NCI-H1417 (cell line): ENCODE measurements around the gene NAPB.
"Not testable (repeated sequence)": the region's sequence is repeated elsewhere in the genome, so short reads cannot be mapped to it uniquely, and the experiment has no call there.

ENCODE experiments used
- DNase-seq, 3 experiments: peaks; one replicate each; lab custom pipeline; 2025; lab: John Stamatoyannopoulos, UW

NAPB gene

DNA sequence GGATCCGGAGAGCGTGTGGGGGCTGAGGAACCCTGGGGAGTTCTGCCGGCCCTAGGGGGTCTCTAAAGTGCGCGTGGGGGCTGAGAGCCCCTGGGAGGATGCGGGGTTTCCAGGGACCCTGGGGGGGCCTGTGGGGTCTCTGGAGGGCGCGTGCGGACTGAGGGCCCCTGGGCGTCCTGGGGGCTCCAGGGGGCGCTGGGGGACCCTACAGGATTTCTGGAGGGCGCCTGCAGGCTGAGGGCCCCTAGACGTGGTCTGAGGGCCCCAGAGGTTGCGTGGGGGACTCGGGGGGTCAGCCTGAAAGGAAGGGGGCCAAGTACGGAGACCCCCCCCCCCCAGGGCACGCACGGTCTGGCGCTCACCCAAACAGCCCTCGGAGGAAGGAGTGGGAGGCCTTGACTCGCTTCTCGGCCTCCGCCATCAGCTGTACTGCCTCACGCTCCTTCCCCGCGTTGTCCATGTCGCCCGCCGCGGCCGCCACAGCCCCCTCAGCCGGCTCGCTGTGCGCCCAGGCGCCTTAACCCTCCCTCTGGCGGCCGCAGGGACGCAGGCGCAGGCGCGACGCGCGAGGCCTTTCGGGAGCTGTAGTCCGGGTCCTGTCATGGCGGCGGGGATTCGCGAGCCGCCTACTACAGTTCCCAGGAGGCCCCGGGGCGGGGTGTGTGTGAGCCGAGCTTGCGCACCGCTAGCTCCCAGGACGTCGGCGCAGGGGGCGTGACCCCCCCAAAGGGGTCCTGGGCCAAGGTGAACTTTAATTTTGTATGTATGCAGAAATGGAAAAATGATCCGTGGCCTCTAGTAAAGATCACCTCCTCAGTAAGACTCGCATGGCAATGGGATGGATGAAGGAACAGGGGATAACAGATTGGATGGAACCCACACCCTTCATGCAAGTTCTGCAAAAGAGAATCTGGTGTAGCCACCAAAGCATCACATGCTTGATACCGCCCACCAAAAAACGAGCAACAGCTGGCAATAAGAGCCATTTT is at the start of gene NAPB:
Gene NAPB (minus strand): TSS at position 546 of the 989 bp plus-strand sequence. CDS start 86 bp downstream, at position 460.
- DNase-seq = peak; percentile 81 to 97 (median 96)

DNA sequence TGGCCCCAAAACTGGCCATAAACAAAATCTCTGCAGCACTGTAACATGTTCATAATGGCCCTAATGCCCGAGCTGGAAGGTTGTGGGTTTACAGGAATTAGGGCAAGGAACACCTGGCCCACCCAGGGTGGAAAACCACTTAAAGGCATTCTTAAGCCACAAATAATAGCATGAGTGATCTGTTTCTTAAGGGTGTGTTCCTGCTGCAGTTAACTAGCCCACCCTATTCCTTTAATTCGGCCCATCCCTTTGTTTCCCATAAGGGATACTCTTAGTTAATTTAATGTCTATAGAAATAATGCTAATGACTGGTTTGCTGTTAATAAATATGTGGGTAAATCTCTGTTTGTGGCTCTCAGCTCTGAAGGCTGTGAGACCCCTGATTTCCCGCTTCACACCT is 45.7 kb upstream of the NAPB start:
- not testable (repeated sequence) for DNase-seq

DNA sequence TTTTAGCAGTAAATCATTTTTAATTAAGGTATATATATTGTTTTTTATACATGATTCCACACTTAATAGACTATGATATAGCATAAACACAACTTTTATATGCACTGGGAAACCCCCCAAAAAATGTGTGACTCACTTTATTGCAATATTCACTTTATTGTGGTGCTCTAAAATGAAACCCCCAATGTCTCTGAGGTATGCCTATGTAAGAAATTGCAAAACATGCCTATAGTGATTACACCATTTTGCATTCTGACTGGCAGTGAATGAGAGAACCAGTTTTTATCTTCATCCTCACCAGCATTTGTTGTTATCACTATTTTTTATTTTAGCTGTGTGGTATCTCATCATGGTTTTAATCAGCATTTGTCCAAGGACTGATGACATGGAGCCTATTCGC is 39.9 kb upstream of the NAPB start:
- DNase-seq = no peak

DNA sequence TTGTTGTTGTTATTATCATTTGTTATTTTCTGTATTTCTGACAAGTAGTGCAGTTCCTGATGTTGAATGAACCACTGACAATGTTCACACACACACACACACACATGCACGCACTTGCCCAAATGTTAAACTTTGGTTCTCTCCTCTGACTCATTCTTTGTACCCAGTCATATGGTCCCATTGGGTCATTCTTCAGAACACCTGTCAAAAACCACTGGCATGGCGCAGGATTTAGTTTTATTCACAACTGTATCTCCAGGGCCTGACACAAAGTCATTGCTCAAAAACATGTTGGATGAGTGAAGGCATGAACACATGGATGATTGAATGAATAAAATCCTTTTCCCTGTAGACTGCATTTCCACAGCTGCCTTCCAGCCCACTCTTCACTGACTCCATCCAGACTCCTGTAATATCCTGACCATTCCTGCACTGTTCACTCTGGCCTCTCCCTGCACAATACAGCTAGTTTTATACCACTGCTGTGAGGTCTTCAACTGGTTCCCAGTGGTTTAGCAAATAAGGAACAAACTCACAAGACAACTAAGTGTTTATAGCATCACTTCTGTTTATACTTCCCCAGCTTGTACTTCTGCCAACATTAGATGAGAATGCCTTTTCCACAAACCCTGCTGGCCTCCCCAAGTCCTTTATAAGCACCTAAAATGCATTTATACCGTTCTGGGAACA is 38.3 kb upstream of the NAPB start:
- DNase-seq = no peak

DNA sequence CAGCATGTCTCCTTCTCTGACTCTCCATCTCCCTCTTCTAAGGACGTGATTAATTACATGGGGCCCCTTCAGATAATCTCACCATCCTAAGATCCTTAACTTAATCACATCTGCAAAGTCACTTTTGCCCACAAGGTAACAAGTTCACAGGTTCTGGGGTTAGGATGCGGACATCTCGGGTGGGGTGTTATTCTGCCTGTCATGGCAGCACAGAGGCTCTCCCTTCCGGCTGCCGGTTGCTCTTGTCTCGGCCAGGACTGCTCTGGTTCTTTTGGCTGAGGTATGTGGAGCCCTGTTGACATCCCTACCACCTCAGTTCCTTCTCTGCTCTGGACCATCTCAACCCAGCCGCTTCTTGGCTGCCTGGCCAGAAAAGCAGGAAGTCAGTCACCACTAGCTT is 35.6 kb upstream of the NAPB start:
- no peak for DNase-seq

DNA sequence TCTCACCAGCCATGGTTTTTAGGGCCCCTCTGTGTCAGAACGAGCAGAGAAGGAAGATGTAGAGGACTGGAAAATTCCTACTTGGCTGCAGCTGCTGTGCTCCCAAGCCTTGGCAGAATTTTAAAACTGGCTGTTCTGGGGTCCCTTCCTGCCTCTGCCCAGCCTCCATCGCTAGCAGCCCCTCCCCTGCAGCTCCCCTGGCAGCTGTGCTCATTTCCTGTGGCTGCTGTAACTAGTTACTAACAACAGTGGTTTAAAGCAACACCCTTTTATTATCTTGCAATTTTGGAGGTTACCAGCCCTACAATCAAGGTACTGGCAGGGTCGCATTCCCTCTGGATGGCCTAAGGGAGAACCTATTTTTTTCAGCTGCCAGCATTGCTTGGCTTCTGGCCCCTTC is 35.1 kb upstream of the NAPB start:
- no peak for DNase-seq

DNA sequence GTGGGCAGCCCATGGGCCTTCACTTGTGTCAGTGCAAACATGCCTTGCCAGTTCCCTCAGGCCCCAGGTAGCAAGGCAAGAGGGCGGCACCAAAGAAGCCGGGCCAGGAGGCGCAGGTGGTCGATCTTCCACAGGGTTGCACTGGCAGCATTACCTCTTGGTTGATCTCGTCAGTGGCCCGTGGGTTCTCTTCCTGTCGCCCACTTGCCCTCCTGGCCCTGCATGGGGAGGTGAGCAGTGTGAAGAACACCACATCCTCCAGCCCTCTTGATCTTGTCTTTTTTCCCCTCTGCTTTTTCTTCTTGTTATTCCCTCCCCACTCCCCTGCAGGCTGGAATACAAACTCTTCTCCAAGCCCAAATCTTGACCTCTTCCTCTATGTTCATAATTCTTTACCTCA is 34.4 kb upstream of the NAPB start:
- no peak for DNase-seq

DNA sequence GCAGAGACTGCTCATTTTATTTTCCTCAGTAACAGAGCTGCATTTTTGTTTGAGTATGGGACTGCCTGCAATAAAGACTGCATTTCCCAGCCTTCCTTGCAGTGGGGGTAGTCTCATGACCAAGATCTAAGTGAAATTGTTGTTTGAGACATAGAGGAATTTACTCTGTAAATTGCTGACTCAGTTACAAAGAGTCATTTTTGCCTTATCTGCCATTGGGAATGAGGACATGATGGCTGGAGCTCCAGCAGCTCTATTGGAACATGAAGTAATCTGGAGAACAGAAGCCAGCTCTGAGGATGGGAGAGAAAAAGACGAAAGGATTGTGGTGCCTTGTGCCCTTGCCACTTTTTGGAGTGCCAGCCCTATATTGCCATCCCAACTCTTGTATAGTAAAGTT is 33.5 kb upstream of the NAPB start:
- DNase-seq = no peak

DNA sequence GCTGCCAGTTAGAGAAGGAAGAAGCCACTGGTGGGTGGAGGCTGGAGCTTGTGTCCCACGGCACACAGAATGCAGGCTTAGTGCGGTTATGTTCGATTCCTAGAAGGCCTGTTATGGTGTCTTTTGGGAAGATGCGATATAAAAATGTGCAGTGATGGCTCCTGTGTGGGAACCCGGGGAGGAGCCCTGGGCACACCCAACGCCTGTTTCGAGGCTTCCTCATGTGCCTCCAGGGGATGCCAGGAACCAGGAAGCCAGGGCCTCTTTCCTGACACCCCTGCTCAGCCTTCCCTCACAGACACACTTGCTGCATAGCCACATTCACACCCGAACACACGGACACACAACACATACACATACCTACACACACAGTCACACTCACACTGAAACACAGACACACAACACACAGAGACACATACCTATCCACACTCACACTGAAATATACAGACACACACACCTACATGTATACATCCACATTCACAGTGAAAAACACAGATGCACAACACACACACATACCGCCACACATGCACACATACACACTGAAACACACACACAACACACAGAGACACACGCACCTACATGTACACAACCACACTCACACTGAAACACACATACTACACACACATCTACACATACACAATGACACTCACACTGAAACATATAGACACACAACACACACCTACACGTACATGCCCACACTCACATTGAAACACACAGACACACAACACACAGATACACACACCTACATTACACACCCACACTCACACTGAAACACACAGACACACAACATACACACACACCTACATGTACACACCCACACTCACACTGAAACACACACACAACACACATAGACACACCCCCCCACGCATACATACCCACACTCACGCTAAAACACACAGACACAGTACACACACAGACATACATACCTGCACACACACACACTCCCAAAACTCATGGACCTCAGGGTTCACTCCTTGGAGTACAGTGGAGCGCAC is 32.6 kb upstream of the NAPB start:
- DNase-seq = no peak

DNA sequence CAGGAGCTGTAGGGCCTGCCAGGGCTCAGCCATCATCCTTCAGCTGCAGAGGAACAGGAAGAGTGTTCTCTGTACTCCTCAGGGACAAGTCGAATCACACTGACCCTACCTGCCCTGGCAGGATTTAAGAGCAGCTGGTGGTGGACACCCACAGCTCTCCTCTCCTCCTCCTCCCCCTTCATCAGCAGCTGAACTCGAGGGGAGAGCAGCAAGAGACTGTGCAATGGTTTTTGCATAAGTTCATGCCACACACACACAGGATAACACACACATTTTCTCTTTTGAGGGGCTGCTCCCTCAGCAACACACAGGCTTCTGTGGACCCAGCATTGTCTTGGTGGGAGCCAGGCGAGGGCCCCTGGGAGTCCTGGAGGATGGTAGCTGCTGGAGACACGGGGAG is 31.5 kb upstream of the NAPB start, which contains the start of gene CST11:
Gene CST11 (minus strand): TSS at position 101 of the 400 bp plus-strand sequence. CDS start 65 bp downstream, at position 36.
- no peak for DNase-seq

DNA sequence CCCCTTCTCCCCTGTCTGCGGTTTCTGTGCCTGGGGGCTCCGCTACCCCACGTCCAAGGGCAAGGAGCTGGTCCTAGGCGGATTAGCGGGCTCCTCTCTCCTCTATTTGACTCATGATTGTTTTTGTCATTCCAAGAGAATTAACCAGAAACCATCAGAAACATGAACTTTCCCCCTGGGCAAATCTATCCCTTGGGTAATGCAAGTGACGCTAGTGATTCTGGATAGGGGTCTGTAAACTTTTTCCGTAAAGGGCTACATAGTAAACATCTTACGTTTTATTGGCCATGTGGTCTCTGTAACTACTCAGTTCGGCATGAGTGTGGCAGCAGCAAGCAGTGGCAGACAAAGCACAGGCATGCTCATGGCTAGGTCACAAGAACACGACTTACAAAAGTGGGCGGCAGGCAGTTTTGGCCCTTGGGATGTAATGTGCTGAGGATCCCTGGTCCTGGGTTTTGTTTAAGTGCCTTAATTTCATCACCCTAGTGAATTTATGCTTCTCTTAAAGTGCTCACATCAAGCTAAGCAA is 30.7 kb upstream of the NAPB start:
- no peak for DNase-seq

DNA sequence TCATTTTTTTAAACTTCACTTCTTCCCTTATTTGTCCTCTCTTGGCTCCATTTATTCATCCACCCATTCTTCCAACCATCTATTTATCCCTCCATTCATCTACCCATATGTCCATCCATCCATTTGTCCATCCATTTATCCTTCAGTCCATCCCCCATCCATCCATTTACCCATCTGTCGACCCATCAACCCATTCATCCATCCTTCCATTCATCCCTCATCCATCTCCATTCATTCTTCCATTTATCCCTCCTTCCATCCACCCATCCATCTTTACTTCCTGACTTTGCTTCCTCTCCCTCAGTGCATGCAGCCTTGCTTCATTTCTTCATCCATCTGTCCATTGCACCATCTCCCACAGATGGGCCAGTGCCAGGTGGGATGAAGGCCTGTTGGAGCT is 29.6 kb upstream of the NAPB start:
- DNase-seq = no peak

DNA sequence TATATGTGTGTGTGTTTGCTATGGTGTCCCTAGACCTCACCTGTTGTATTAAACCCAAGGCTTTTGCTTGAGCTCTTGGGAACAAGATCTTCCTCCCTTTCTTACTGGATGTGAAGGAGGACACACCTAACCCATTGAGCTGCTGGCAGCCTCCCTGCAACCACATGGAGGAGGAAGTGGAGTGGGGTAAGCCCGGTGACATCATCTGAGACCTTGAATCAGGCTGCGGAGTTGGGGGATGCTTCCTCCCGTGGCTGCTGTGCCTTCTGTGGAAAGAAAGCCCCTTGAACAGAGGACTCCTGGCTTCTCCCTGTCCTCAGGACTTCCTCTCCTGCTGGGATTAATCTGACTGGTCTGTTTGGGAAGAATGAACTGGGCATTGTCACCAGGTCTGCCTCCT is 28.1 kb upstream of the NAPB start:
- no peak for DNase-seq

DNA sequence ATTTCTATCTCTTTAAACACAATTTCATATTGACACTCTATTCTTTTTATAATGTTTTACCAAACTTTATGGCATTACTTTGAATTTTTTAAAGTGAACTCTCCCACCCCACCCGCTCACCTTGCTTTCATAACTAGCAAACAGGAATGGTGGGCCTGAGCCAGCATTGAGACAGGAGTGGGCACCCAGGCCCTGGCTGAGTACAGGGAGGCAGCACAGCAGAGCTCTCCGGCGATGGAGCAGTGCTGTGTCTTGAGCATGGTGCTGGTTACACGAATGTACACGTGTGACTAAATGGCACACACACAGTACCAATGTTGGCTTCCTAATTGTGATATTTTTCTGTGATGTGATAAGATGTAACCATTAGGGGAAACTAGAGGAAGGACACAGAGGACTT is 26.9 kb upstream of the NAPB start:
- no peak for DNase-seq

DNA sequence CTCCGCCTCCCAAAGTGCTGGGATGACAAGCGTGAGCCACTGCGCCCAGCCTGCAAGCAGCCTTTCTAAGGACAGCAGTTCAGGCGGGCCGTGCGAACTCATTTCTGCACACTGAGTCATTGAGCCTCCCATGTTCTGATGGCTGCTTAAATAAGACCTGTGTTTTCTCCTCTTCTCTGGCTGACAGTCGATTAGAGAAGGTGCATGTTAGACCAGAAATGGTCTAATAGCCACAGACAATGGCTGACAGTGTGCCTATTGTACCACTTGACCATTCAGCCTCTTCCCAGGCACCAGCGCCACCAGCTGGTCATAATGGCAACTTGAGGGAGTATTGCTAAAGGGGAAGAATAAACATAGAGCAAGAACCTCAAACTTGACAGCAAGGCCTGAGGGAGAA is 25.2 kb upstream of the NAPB start:
- peak in 2 of 3 experiments; percentile 33 to 75 for DNase-seq

DNA sequence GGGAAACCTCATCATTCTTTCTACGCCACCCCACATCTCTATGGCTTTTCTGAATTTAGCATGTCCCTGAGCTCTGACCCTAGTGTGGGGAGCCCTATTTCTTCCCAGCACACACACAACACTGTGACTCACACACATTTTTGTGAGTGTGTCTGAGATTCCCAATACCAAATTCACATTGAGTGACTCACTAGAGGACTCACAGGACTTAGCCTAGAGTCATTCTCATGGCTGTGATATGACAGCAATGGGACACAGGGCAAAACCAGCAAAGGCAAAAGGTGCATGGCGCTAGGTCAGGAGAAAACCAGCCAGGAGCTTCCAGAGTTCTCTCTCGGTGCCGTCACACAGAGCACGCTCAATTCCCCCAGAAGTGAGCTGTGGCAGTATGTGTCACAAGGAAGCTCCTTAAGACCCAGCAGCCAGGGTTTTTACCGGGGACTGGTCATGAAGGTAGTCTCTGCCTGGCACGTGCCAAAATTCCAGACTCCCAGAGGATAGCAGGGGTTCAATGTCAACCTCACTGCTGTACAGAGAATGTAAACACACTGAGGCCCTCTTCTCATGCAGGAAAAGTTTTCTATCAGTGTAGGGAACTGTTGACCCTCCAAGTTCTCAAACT is 24.4 kb upstream of the NAPB start:
- no peak for DNase-seq

DNA sequence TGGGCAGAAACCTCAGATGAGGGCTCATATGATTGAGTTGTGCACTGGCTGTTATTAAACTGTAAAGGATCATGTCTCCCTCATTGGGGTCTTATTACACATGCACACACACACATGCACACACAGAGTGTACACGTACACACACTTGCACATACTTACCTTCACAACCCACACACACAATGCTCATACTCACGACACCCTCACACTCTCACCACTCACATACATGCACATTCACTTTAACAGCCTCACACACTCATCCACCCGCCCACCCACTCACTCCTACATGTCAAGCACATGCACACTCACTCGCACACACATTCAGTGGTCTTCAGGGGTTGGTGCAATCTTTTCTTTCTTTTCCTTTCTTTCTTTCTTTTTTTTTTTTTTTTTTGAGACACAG is 23.6 kb upstream of the NAPB start:
- DNase-seq = no peak

DNA sequence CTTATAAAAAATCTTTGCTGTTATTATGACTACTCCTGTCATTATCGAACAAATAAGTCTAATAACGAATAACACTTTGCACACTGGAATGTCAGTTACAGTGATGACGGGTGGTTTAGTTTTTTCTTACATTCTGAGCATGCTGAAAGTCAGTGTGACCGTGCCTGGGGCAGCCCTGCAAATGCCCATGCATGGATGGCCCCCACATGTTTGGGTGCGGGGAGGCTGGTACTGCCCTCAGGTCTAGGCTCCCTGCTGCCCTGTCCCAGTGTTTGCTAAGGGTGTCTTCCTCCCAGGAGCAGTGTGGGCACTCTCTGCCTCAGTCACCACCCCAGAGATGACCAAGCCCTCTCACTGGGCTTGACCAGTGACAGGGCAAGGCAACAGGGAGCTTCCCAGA is 21.1 kb upstream of the NAPB start:
- no peak for DNase-seq

DNA sequence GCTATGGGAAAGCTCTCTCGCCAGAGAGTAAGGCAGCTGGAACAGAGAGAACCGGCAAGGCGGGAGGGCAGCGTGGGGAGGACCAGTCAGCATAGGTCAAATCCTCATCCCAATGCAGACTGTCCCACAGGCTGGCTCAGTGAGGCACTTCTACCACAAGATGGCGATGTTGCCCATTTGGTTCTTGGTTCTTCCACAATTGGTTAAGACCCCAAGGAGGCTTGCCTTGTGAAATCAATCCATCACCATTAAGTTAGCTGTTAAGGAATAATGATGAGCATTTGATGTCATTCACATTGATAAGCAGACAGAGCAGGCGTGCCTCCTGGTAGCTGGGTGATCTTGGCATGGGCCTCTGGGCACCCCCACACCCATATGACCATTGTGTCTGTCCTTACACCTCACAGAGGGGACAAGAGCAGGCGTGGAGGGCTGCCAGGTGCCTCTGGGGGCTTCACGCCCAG is 20.6 kb upstream of the NAPB start:
- peak; percentile 63 to 89 (median 63) for DNase-seq

DNA sequence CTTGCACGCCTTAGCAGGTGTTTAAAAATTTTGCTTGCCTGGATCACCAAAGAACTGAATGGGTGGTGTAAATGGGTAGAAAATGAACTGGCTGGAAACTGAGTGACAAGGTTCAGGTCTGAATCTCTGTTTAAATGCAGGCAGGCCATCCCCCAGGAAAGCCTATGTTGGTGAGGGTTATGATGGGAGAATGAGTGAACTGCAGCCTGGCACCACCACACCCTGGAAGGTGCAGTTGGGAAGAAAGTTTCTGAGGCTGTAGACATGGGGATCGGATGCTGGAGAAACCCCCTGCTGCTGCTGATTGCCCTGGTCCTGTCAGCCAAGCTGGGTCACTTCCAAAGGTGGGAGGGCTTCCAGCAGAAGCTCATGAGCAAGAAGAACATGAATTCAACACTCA is 18.7 kb upstream of the NAPB start:
- DNase-seq = no peak

DNA sequence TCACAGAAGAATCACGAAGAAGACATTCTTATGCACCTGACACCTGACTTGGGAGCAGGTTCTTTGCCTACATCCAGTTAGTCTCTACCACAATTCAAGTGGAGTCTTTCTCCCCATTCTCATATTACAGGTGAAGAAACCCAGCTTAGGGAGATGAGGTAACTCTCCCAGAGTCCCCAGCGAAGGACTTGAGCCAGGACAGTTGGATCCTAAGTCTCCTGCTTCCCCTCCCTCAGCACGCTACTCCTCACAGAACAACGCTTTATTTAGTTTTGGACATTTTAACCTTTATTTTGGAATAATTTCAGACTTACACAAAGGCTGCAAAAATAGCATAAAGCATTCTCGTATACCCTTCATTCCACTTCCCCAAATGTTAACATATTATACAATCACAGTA is 17.4 kb upstream of the NAPB start:
- DNase-seq = no peak
